HG03442 (cell line): ENCODE results near the gene TMEM212.
"Not testable (repeated sequence)": the region's sequence is repeated elsewhere in the genome, so short reads cannot be mapped to it uniquely, and the experiment has no call there.

ENCODE experiments used
- ATAC-seq: cut with Tn5 transposase; IDR thresholded peaks from one replicate; pipeline ENCODE4 v1.9.1; 2021; ENCODE audit warnings: mild to moderate bottlenecking, moderate library complexity; ENCODE audit not compliant: unreplicated experiment

Gene TMEM212

GRCh38 chr3:171851660-171852058 lies 8.5 kb downstream of the TMEM212 start:
- no peak for ATAC-seq

- ATAC-seq = no peak
These were observed 11.6 kb downstream of the TMEM212 start for GRCh38 chr3:171854649-171855305.

GRCh38 chr3:171858770-171859169 lies 15.6 kb downstream of the TMEM212 start:
- not testable (repeated sequence) for ATAC-seq

- no peak for ATAC-seq
These were observed 17.8 kb downstream of the TMEM212 start for GRCh38 chr3:171860830-171861535.

GRCh38 chr3:171862392-171862791 lies 19.2 kb downstream of the TMEM212 start:
- ATAC-seq = no peak

- no peak for ATAC-seq
These were observed 19.9 kb downstream of the TMEM212 start for GRCh38 chr3:171862993-171863521.

- no peak for ATAC-seq
These were observed 20.8 kb downstream of the TMEM212 start for GRCh38 chr3:171863920-171864319.

GRCh38 chr3:171865191-171865865 lies 22.2 kb downstream of the TMEM212 start:
- no peak for ATAC-seq

GRCh38 chr3:171867981-171868380 lies 24.8 kb downstream of the TMEM212 start:
- no peak for ATAC-seq

- ATAC-seq = no peak
These were observed 28.5 kb downstream of the TMEM212 start for GRCh38 chr3:171871392-171872274.

GRCh38 chr3:171873580-171873979 lies 30.4 kb downstream of the TMEM212 start:
- ATAC-seq = no peak

GRCh38 chr3:171874251-171874681 lies 31.1 kb downstream of the TMEM212 start:
- ATAC-seq = no peak

GRCh38 chr3:171874879-171875278 lies 31.7 kb downstream of the TMEM212 start:
- ATAC-seq = no peak

GRCh38 chr3:171875923-171876412 lies 32.8 kb downstream of the TMEM212 start:
- ATAC-seq = no peak

- no peak for ATAC-seq
These were observed 33.6 kb downstream of the TMEM212 start for GRCh38 chr3:171876680-171877147.

GRCh38 chr3:171878461-171879225 lies 35.5 kb downstream of the TMEM212 start:
- no peak for ATAC-seq

- no peak for ATAC-seq
These were observed 36.3 kb downstream of the TMEM212 start for GRCh38 chr3:171879472-171879871.

GRCh38 chr3:171880101-171880870 lies 37.1 kb downstream of the TMEM212 start:
- ATAC-seq = no peak

GRCh38 chr3:171881251-171881650 lies 38.1 kb downstream of the TMEM212 start:
- no peak for ATAC-seq
